Measurements from ENCODE around the gene KLHL26. TPM values are rescaled to one million over a fixed set of nuclear protein-coding genes. Genes with fewer than 3 reads are reported as not detected.
A peak's percentile ranks its signal among the peaks of the same experiment; 100 is the strongest.

The KLHL26 gene
- total and polyA plus RNA-seq, 2 of the 13 experiments (the other 11 are each of a cell fraction or from before 2014, with no cell fraction given), result 1.5 to 1.7 TPM

DNA sequence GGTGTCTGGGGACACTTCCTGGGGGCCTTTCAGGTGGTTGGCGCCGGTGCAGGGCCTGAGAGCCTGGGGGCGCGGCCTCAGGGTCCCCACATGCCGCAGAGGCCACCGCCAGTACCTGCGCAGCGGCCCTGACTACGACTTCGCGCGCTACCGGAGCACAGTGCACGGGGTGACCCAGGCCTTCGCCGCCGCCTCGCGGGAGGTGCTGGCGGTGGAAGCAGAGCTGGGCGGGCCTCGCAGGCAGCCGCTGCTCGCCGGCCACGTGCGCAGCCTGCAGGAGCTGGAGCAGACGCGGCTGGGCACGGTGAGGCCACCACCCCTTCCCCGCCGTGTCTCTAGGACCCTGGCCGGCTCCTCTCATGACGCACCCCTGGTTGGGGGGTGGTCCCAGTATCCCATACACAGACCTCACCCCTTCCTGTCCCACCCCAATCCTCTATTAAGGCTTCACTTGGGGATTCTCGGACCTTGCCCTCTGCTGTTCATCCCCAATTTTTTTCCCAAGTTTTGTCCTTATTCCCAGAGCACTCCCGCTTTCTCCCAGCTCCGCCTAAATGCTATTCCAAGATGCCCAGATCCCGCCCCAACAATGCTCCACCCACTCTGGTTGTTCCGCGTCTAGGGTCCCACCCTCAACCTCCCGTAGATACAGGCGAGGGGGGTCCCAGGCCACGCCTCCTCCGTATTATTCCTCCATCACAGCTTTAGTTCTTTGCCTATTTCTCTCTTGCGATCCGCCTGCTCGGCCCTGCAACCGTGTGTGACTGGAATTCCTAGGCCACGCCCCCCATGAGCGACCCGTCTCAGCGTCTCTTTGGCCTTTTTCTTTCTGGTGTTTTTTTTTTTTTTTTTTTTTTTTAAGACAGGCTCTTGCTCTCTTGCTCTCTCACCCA is 47.2 kb upstream of the KLHL26 start (continued):
- peak; percentile 78; the same call in 1 of the 2 replicates for TF ChIP-seq ZBTB10 (CRISPR knock-in tag; IDR thresholded peaks at IDR 0.05; ENCODE audit: borderline replicate concordance)
- TF ChIP-seq HOXA7 (CRISPR knock-in tag; IDR thresholded peaks at IDR 0.05), result 0 out of 2 replicates have a peak, but pooled peaks have one; percentile 77
- TF ChIP-seq THAP7 (CRISPR knock-in tag; IDR thresholded peaks at IDR 0.05), result peak; percentile 83; the same call in 1 of the 2 replicates
- TF ChIP-seq POLR2AphosphoS2 (IDR thresholded peaks at IDR 0.05; ENCODE audit: low read depth, low read length), result no peak
- TF ChIP-seq ZNF225 (CRISPR knock-in tag; IDR thresholded peaks at IDR 0.05), result peak; percentile 96; the same call in 1 of the 2 replicates
- peak; percentile 79; the same call in 1 of the 2 replicates for TF ChIP-seq ZNF30 (CRISPR knock-in tag; IDR thresholded peaks at IDR 0.05)
- TF ChIP-seq, protein P1, sequence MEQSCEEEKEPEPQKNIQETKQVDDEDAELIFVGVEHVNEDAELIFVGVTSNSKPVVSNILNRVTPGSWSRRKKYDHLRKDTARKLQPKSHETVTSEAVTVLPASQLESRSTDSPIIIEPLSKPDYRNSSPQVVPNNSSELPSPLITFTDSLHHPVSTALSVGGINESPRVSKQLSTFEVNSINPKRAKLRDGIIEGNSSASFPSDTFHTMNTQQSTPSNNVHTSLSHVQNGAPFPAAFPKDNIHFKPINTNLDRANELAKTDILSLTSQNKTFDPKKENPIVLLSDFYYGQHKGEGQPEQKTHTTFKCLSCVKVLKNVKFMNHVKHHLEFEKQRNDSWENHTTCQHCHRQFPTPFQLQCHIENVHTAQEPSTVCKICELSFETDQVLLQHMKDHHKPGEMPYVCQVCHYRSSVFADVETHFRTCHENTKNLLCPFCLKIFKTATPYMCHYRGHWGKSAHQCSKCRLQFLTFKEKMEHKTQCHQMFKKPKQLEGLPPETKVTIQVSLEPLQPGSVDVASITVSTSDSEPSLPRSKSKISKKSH (CRISPR knock-in tag; IDR thresholded peaks at IDR 0.05; ENCODE audit: borderline replicate concordance), result peak; percentile 95
- no peak for TF ChIP-seq ZBTB40 (IDR thresholded peaks at IDR 0.05)
- TF ChIP-seq ZBTB40 (CRISPR knock-in tag; IDR thresholded peaks at IDR 0.05), result peak; percentile 88
- peak; percentile 98; the same call in 1 of the 2 replicates for TF ChIP-seq THAP8 (CRISPR knock-in tag; IDR thresholded peaks at IDR 0.05; ENCODE audit: borderline replicate concordance)
- peak; percentile 53 for TF ChIP-seq BHLHE40 (IDR thresholded peaks at IDR 0.05; ENCODE audit: low read length)
- TF ChIP-seq ATM (IDR thresholded peaks at IDR 0.05; ENCODE audit: borderline replicate concordance), result no peak
